Epithelial cell of proximal tubule (primary cell): ENCODE measurements around the gene ASNS. TPM values are rescaled to one million over a fixed set of nuclear protein-coding genes. Genes with fewer than 3 reads are reported as not detected.

ENCODE experiments used
- DNase-seq: peaks from one replicate; pipeline ENCODE4 v3.0.0-alpha.2; 2011; ENCODE audit warnings: low read depth
- H3K4me3 ChIP-seq: 2 replicates; pipeline ENCODE4 v1.5.1; 2011; ENCODE audit warnings: low read depth, mild to moderate bottlenecking, low read length
- total RNA-seq: library from RNA; depleted of rRNA; stranded (reverse); fragments of >200 nt; gene quantifications from 2 replicates; pipeline ENCODE4 v1.2.3, GENCODE V29; 2015
- TF ChIP-seq, protein P1 (sequence below): conservative IDR thresholded peaks from 2 replicates; pipeline ENCODE4 v1.5.1; 2012; ENCODE audit warnings: low read depth, mild to moderate bottlenecking, low read length

The ASNS gene
- total RNA-seq, 1 donor from 2014 or later: 54.0 TPM

DNA sequence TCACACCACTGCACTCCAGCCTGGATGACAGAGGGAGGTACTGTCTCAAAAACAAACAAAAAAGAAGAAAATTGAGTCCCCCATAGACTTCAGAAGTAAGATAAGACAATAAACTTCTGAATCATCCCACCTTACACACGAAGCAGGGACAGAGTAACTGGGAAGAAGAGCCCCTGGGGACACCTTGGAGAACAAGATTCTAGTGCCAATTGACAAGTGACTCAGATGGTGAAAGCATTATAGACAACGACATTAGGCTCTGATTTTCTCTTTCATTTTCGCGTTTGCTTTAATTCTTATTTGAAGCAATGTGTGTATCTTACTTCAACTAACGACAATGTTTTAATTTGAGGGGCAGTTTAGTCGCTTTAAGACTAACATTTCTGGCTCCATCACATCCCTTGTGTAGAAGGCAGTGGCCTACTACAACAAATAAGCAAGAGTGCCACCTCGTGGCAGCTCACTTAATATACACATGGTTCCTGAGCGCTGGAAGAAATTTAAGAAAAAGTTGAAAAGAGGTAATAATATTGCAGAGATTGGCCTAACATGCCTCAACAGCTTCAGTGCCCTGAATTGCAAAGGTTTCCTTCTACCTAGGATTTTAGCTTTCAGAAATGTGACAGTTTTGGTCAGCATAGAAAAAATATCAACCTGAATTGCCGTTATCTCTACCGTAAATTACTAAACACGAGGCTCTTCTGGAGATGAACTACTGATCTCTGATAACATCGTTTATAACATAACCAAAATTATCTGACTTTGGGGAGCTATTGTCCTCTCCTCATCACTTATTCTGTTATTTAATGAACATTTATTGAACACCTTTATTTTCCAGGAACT lies 36.7 kb downstream of the ASNS start:
- DNase-seq: peak; percentile 26
- H3K4me3 ChIP-seq: no peak overlapping the region
- TF ChIP-seq, protein P1, sequence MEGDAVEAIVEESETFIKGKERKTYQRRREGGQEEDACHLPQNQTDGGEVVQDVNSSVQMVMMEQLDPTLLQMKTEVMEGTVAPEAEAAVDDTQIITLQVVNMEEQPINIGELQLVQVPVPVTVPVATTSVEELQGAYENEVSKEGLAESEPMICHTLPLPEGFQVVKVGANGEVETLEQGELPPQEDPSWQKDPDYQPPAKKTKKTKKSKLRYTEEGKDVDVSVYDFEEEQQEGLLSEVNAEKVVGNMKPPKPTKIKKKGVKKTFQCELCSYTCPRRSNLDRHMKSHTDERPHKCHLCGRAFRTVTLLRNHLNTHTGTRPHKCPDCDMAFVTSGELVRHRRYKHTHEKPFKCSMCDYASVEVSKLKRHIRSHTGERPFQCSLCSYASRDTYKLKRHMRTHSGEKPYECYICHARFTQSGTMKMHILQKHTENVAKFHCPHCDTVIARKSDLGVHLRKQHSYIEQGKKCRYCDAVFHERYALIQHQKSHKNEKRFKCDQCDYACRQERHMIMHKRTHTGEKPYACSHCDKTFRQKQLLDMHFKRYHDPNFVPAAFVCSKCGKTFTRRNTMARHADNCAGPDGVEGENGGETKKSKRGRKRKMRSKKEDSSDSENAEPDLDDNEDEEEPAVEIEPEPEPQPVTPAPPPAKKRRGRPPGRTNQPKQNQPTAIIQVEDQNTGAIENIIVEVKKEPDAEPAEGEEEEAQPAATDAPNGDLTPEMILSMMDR: peak; percentile 78

DNA sequence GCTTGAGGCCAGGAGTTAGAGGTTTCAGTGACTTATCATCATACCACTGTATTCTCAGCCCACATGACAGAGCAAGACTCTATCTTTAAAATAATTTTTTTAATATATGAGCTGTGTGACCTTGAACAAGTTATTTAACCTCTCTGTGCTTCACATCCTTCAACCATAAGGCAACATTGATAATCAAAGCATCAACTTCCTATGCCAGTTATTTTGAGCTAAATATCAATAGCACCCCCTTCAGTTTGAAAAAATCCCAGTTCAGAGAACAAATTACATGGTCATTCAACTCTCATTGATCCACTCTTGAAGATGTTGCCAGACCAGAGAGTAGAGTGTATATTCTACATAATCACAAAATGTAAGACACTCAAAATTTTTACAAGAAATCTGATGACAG lies 53.0 kb downstream of the ASNS start:
- H3K4me3 ChIP-seq: no peak overlapping the region
- DNase-seq: no peak
- TF ChIP-seq, protein P1: peak; percentile 48

DNA sequence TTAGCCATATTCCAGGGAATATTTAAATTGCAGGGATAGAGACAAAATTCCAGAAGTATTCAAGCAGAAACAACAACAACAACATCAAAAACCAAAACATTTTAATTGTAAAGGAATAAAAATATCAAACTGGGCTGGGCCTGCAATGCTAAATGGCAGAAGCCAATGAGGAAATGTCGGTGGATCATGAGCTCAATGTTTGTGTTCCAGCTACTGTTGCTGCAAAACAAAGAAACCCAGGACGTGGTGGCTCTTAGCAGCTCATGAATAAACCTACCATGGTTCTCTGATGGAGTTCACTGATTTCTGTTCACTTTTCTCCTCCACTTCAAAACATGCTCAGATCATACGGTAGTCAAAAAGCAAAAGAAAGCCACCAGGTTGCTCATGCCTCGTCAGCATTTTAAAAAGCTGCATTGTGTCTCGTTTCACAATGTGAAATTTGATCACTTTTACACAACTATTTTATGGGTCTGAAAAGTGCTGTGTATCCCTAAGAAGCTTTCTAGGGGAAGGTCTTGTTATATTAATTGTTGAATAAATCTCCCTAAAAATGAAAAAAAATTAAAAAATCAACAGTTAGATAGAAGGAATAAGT lies 54.0 kb downstream of the ASNS start:
- no peak overlapping the region for H3K4me3 ChIP-seq
- no peak for DNase-seq
- TF ChIP-seq, protein P1: no peak

Other genes starting within 250 kb of the ASNS start
- 1.8 and 4.4 TPM in 2 replicates for gene TAC1, start 140.3 kb downstream of the ASNS start, total RNA-seq
- gene OCM2, start 117.8 kb upstream of the ASNS start, total RNA-seq: not detected in 2 replicates
- gene LMTK2, start 234.5 kb upstream of the ASNS start, total RNA-seq: 8.7 and 10.6 TPM in 2 replicates